Measurements from ENCODE around the gene SFMBT1. TPM values are rescaled to one million over a fixed set of nuclear protein-coding genes. Genes with fewer than 3 reads are reported as not detected.
A peak's percentile ranks its signal among the peaks of the same experiment; 100 is the strongest.

The SFMBT1 gene
- total and polyA plus RNA-seq, 7 experiments from 2014 or later, result 9.9 to 47.1 (median 30.5) TPM

- intact Hi-C loops (cut with micrococcal nuclease), result no loop called here
- H3K4me3 Mint-ChIP-seq, result no peak overlapping the region
- ChIA-PET CTCF (interaction anchor here (1.1 kb wide), 1 partner anchor 30 kb away, joined by 3 read pairs; no protein-coding TSS in a partner anchor), POLR2A (no interaction called here)
- peaks cover 3 to 11% (median 7%) of the 10 kb centered on the region in 5 donors for H3K36me3 Mint-ChIP-seq
- H3K4me1 ChIP-seq (ENCODE audit: control insufficient read depth in 2 of 2, insufficient read depth in 2 of 2, low read length in 2 of 2), result no peaks in the 10 kb centered on the region
- no peaks in the 10 kb centered on the region for H3K36me3 ChIP-seq (ENCODE audit: control insufficient read depth in 2 of 3, insufficient read depth in 3 of 3, low read length in 3 of 3)
- H3K27me3 Mint-ChIP-seq, result no peaks in the 10 kb centered on the region
- H3K4me3 ChIP-seq (ENCODE audit: low read length), result no peak overlapping the region
- DNase-seq (no peak), ATAC-seq (no peak)
- no peak overlapping the region for H3K27ac ChIP-seq (ENCODE audit: low read depth, low read length)
- no peaks in the 10 kb centered on the region for H3K27me3 ChIP-seq (ENCODE audit: control insufficient read depth in 2 of 2, insufficient read depth in 2 of 2, low read length in 2 of 2)
- H3K27ac Mint-ChIP-seq, result peak overlapping the region in 5 of 9 donors; percentile 36 to 70 (median 57)
- no peaks in the 10 kb centered on the region for H3K9me3 ChIP-seq (ENCODE audit: control insufficient read depth in 2 of 3, low read length in 3 of 3)
- H3K4me1 Mint-ChIP-seq, result peaks cover 11 to 45% (median 33%) of the 10 kb centered on the region in 7 donors
- no peaks in the 10 kb centered on the region for H3K9me3 Mint-ChIP-seq
Measured at GRCh38 chr3:53005338-53005737, 40.5 kb downstream of the SFMBT1 start.

DNA sequence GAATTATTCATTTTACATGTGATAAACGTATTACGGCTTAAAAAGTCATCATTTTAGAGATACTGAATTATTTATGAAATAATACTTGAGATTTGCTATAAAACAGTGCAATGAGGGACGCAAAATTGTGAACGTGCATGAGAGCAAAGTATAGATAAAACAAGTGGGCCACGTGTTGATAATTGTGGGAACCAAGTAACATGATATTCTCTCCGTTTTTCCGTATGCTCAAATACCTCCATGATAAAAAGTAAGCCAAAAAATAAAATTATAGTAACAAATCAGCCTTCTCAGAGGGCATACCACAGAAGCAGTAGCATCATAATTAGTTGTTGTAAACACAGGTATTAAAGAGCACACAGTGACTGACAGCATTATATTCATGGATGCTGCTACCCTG, 42.6 kb downstream of the SFMBT1 start:
- ChIA-PET CTCF (no interaction called here), POLR2A (no interaction called here)
- no peak overlapping the region for H3K27ac ChIP-seq (ENCODE audit: low read depth, low read length)
- intact Hi-C loops (cut with micrococcal nuclease), result no loop called here
- Mint-ChIP-seq H3K4me3 (no peak overlapping the region), H3K9me3 (no peaks in the 10 kb centered on the region), H3K27ac (peak overlapping the region in 1 of 9 donors; percentile 67), H3K27me3 (no peaks in the 10 kb centered on the region), H3K4me1 (peaks cover 4 to 35% (median 22%) of the 10 kb centered on the region in 7 donors), H3K36me3 (peaks cover 3 to 11% (median 7%) of the 10 kb centered on the region in 5 donors)
- no peaks in the 10 kb centered on the region for H3K4me1 ChIP-seq (ENCODE audit: control insufficient read depth in 2 of 2, insufficient read depth in 2 of 2, low read length in 2 of 2)
- no peaks in the 10 kb centered on the region for H3K27me3 ChIP-seq (ENCODE audit: control insufficient read depth in 2 of 2, insufficient read depth in 2 of 2, low read length in 2 of 2)
- H3K36me3 ChIP-seq (ENCODE audit: control insufficient read depth in 2 of 3, insufficient read depth in 3 of 3, low read length in 3 of 3), result no peaks in the 10 kb centered on the region
- H3K9me3 ChIP-seq (ENCODE audit: control insufficient read depth in 2 of 3, low read length in 3 of 3), result no peaks in the 10 kb centered on the region
- no peak for DNase-seq
- no peak overlapping the region for H3K4me3 ChIP-seq (ENCODE audit: low read length)
- no peak for ATAC-seq

DNA sequence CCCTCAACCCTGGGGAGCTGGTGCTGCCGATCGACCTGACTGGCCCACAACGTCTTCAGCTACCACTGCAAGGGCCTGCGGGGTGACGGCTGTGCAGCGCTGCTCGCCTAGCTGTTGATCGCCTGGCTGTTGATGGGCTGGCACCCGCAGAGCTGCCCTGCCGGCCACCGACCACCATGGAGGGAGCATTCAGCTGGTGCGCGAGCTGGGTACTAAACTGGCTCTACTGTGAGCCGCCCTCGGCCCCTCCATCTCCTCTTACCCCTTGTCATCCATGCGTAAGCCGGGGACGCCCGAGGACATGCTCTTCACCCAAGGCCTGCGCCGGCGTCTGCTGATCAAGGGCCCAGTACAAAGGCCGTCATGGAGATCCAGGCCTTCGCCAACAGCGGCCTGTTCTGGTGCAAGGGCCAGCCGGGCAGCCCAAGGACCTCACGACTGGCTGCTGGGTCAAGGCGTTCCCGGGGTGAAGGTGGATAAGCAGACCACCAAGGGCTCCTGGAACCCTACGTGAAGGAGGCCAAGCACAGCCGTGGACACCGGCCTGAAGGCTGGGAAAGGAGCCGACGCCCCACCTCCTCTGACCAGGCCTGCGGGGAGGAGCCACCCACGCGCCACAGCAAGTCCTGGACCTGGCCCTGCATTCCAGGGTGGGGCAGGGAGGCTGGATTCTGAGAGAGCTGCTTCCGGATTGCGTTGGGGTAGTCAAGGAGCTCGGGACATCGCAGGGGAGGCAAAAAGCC, 46.9 kb downstream of the SFMBT1 start:
- Histone ChIP-seq H3K36me3 (ENCODE audit: control insufficient read depth in 2 of 3, insufficient read depth in 3 of 3, low read length in 3 of 3) (no peaks in the 10 kb centered on the region), H3K4me1 (ENCODE audit: control insufficient read depth in 2 of 2, insufficient read depth in 2 of 2, low read length in 2 of 2) (no peaks in the 10 kb centered on the region), H3K9me3 (ENCODE audit: control insufficient read depth in 2 of 3, low read length in 3 of 3) (no peaks in the 10 kb centered on the region), H3K27me3 (ENCODE audit: control insufficient read depth in 2 of 2, insufficient read depth in 2 of 2, low read length in 2 of 2) (no peaks in the 10 kb centered on the region), H3K27ac (ENCODE audit: low read depth, low read length) (no peak overlapping the region), H3K4me3 (ENCODE audit: low read length) (no peak overlapping the region)
- H3K4me3 Mint-ChIP-seq, result no peak overlapping the region
- POLR2A ChIA-PET, result no interaction called here
- CTCF ChIA-PET, result interaction anchor here (0.6 kb wide), 1 partner anchor 35 kb away, joined by 3 read pairs; no protein-coding TSS in a partner anchor
- H3K36me3 Mint-ChIP-seq, result peaks cover 0 to 15% (median 0%) of the 10 kb centered on the region in 5 donors
- no peaks in the 10 kb centered on the region for H3K27me3 Mint-ChIP-seq
- no peak for ATAC-seq
- H3K27ac Mint-ChIP-seq, result peak overlapping the region in 1 of 9 donors; percentile 10
- H3K4me1 Mint-ChIP-seq, result peaks cover 0 to 21% (median 6%) of the 10 kb centered on the region in 7 donors
- intact Hi-C loops (cut with micrococcal nuclease), result no loop called here
- no peak for DNase-seq
- no peaks in the 10 kb centered on the region for H3K9me3 Mint-ChIP-seq

- no peak overlapping the region for H3K4me3 Mint-ChIP-seq
- no peaks in the 10 kb centered on the region for H3K9me3 Mint-ChIP-seq
- ATAC-seq, result no peak
- H3K27ac ChIP-seq (ENCODE audit: low read depth, low read length), result no peak overlapping the region
- DNase-seq, result no peak
- ChIA-PET CTCF (no interaction called here), POLR2A (no interaction called here)
- peak overlapping the region in 1 of 9 donors; percentile 17 for H3K27ac Mint-ChIP-seq
- intact Hi-C loops (cut with micrococcal nuclease), result loop anchor here in 1 of 2 donors (2.0 kb wide), 1 partner anchor 56 kb away; the partner anchor contains the start of gene SFMBT1
- H3K36me3 Mint-ChIP-seq, result peaks cover 0 to 5% (median 1%) of the 10 kb centered on the region in 5 donors
- H3K4me1 ChIP-seq (ENCODE audit: control insufficient read depth in 2 of 2, insufficient read depth in 2 of 2, low read length in 2 of 2), result no peaks in the 10 kb centered on the region
- no peaks in the 10 kb centered on the region for H3K36me3 ChIP-seq (ENCODE audit: control insufficient read depth in 2 of 3, insufficient read depth in 3 of 3, low read length in 3 of 3)
- no peaks in the 10 kb centered on the region for H3K27me3 Mint-ChIP-seq
- H3K9me3 ChIP-seq (ENCODE audit: control insufficient read depth in 2 of 3, low read length in 3 of 3), result no peaks in the 10 kb centered on the region
- no peak overlapping the region for H3K4me3 ChIP-seq (ENCODE audit: low read length)
- no peaks in the 10 kb centered on the region for H3K27me3 ChIP-seq (ENCODE audit: control insufficient read depth in 2 of 2, insufficient read depth in 2 of 2, low read length in 2 of 2)
- H3K4me1 Mint-ChIP-seq, result peaks cover 17 to 67% (median 47%) of the 10 kb centered on the region in 7 donors
Measured at GRCh38 chr3:52990637-52991036, 55.2 kb downstream of the SFMBT1 start.

- intact Hi-C loops (cut with micrococcal nuclease), result loop anchor here in 1 of 2 donors (2.0 to 5.0 kb wide), 2 partner anchors 136 to 245 kb away; no protein-coding TSS in a partner anchor
- DNase-seq (peak in 1 of 9 donors; percentile 4), ATAC-seq (no peak)
- ChIA-PET CTCF (no interaction called here), POLR2A (interaction anchor here (1.0 to 1.6 kb wide), 2 partner anchors 10 to 39 kb away, joined by 3 to 4 read pairs; no protein-coding TSS in a partner anchor)
- H3K4me3 ChIP-seq (ENCODE audit: low read length), result no peak overlapping the region
- Mint-ChIP-seq H3K36me3 (peaks cover 0 to 10% (median 0%) of the 10 kb centered on the region in 5 donors), H3K9me3 (peaks cover 0 to 3% (median 0%) of the 10 kb centered on the region in 11 donors), H3K4me3 (no peak overlapping the region), H3K27ac (peak overlapping the region in 3 of 9 donors; percentile 24 to 52 (median 35)), H3K4me1 (peaks cover 35 to 80% (median 55%) of the 10 kb centered on the region in 7 donors), H3K27me3 (no peaks in the 10 kb centered on the region)
- no peaks in the 10 kb centered on the region for H3K9me3 ChIP-seq (ENCODE audit: control insufficient read depth in 2 of 3, low read length in 3 of 3)
- H3K27ac ChIP-seq (ENCODE audit: low read depth, low read length), result no peak overlapping the region
- peaks cover 16 to 24% of the 10 kb centered on the region in 2 donors for H3K4me1 ChIP-seq (ENCODE audit: control insufficient read depth in 2 of 2, insufficient read depth in 2 of 2, low read length in 2 of 2)
- H3K27me3 ChIP-seq (ENCODE audit: control insufficient read depth in 2 of 2, insufficient read depth in 2 of 2, low read length in 2 of 2), result no peaks in the 10 kb centered on the region
- no peaks in the 10 kb centered on the region for H3K36me3 ChIP-seq (ENCODE audit: control insufficient read depth in 2 of 3, insufficient read depth in 3 of 3, low read length in 3 of 3)
Measured at GRCh38 chr3:52986938-52987337, 58.9 kb downstream of the SFMBT1 start.

DNA sequence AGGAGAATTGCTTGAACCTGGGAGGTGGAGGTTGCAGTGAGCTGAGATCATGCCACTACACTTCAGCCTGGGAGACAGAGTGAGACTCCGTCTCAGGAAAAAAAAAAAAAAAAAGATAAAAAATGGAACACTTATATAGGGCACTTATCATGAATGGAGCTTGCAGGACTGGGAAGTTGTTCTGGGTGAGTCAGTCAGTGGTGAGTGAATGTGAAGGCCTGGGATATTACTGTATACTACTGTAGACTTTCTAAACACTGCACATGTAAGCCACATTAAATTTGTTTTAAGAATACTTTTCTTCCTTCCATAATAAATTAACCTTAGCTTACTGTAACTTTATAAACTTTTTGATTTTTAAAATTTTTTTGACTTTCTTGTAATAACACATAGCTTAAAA, 59.8 kb downstream of the SFMBT1 start:
- Histone ChIP-seq H3K36me3 (ENCODE audit: control insufficient read depth in 2 of 3, insufficient read depth in 3 of 3, low read length in 3 of 3) (no peaks in the 10 kb centered on the region), H3K4me1 (ENCODE audit: control insufficient read depth in 2 of 2, insufficient read depth in 2 of 2, low read length in 2 of 2) (peaks cover 16 to 27% of the 10 kb centered on the region in 2 donors), H3K27me3 (ENCODE audit: control insufficient read depth in 2 of 2, insufficient read depth in 2 of 2, low read length in 2 of 2) (no peaks in the 10 kb centered on the region), H3K9me3 (ENCODE audit: control insufficient read depth in 2 of 3, low read length in 3 of 3) (no peaks in the 10 kb centered on the region), H3K27ac (ENCODE audit: low read depth, low read length) (no peak overlapping the region), H3K4me3 (ENCODE audit: low read length) (no peak overlapping the region)
- intact Hi-C loops (cut with micrococcal nuclease), result loop anchor here in 1 of 2 donors (2.0 to 5.0 kb wide), 2 partner anchors 135 to 244 kb away; no protein-coding TSS in a partner anchor
- Mint-ChIP-seq H3K4me3 (no peak overlapping the region), H3K27me3 (no peaks in the 10 kb centered on the region), H3K27ac (peak overlapping the region in 6 of 9 donors; percentile 28 to 81 (median 63)), H3K4me1 (peaks cover 32 to 78% (median 51%) of the 10 kb centered on the region in 7 donors), H3K9me3 (peaks cover 0 to 5% (median 0%) of the 10 kb centered on the region in 11 donors), H3K36me3 (peaks cover 0 to 12% (median 0%) of the 10 kb centered on the region in 5 donors)
- CTCF ChIA-PET, result interaction anchor here (0.7 to 0.8 kb wide), 2 partner anchors 16 to 243 kb away, joined by 3 to 4 read pairs; no protein-coding TSS in a partner anchor
- POLR2A ChIA-PET, result interaction anchor here (0.8 to 6.3 kb wide), 5 partner anchors 8 to 59 kb away, joined by 3 to 79 read pairs (median 4); partner anchors contain the start of gene SFMBT1
- DNase-seq (no peak), ATAC-seq (no peak)
